GM13976 (cell line): ENCODE measurements around the gene TSSK2.

Experiments used
- DNase-seq: peaks from one replicate; pipeline ENCODE4 v3.0.0; 2012; ENCODE audit warnings: low spot score
- in situ Hi-C: fragments of 300-500 bp; cut with MboI; formaldehyde crosslinking; loops from one replicate; pipeline ENCODE4 v1.12.0; 2022; ENCODE audit warnings: low sequenced_read_pairs, mixed read lengths, inconsistent platforms; ENCODE audit not compliant: unreplicated experiment
- TF ChIP-seq, protein P1 (sequence below): IDR thresholded peaks from 2 replicates; pipeline ENCODE4 v1.5.1; 2012; ENCODE audit warnings: borderline replicate concordance, mild to moderate bottlenecking; ENCODE audit not compliant: insufficient read depth; ENCODE audit errors: extremely low read depth, missing control alignments, control extremely low read depth

TSSK2 gene

GRCh38 chr22:19115628-19116027 lies 15.5 kb upstream of the TSSK2 start:
- TF ChIP-seq, protein P1, sequence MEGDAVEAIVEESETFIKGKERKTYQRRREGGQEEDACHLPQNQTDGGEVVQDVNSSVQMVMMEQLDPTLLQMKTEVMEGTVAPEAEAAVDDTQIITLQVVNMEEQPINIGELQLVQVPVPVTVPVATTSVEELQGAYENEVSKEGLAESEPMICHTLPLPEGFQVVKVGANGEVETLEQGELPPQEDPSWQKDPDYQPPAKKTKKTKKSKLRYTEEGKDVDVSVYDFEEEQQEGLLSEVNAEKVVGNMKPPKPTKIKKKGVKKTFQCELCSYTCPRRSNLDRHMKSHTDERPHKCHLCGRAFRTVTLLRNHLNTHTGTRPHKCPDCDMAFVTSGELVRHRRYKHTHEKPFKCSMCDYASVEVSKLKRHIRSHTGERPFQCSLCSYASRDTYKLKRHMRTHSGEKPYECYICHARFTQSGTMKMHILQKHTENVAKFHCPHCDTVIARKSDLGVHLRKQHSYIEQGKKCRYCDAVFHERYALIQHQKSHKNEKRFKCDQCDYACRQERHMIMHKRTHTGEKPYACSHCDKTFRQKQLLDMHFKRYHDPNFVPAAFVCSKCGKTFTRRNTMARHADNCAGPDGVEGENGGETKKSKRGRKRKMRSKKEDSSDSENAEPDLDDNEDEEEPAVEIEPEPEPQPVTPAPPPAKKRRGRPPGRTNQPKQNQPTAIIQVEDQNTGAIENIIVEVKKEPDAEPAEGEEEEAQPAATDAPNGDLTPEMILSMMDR = peak; percentile 41
- in situ Hi-C loops = loop anchor here (10.0 kb wide), 1 partner anchor 61 kb away; no protein-coding TSS in a partner anchor
- no peak for DNase-seq

DNA sequence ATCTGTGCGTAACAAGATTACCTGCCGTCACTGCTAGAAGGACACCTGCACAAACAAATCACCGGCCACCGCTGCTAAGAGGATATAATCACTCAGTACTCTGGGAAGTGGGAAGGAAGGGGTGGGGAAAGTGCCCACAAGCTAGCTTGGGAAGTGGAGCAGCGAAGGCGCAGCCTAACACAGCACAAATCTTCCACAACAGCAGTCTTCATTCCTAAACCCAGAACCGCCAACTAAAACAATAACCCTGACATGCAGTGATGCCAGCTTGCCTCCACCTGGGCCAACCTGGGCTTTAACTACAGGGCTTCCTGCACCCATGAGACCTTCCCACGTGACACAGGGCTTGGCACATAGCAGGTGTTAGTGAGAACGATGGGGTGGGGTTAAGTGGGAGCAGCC lies 14.0 kb upstream of the TSSK2 start:
- no peak for DNase-seq
- in situ Hi-C loops = loop anchor here (10.0 kb wide), 1 partner anchor 62 kb away; no protein-coding TSS in a partner anchor
- TF ChIP-seq, protein P1 = no peak

- in situ Hi-C loops = loop anchor here (10.0 kb wide), 1 partner anchor 64 kb away; no protein-coding TSS in a partner anchor
- DNase-seq = no peak
Measured at GRCh38 chr22:19118329-19118880, 12.7 kb upstream of the TSSK2 start.

DNA sequence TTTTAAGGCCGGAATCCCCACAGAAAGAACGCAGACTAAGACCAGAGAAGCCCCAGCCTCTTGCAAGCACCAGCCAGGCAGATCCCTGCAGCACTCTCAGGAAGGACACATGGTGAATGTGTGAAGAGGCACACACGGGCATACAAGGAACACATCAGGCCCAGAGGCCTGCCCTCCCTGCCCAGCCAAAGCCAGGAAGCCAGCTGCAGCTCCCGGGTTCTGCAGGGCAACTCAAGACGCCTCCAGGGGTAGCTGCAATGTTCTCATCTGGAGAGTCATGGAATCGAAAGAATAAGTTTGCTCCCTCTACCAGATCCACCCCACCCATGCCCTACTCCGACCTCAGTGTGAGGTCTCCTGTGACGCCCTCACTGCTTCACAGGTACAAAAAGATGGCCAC lies 11.2 kb upstream of the TSSK2 start:
- DNase-seq = no peak
- in situ Hi-C loops = loop anchor here (10.0 kb wide), 1 partner anchor 65 kb away; no protein-coding TSS in a partner anchor
- TF ChIP-seq, protein P1 = no peak

More at GRCh38 chr22:19118329-19118880, 12.7 kb upstream of the TSSK2 start:
- TF ChIP-seq, protein P1 = no peak

- in situ Hi-C loops = no loop called here
- DNase-seq = no peak
- TF ChIP-seq, protein P1 = no peak
Measured at GRCh38 chr22:19120829-19121630, 10.1 kb upstream of the TSSK2 start.

GRCh38 chr22:19121631-19122142 lies 9.4 kb upstream of the TSSK2 start:
- in situ Hi-C loops = no loop called here
- TF ChIP-seq, protein P1 = no peak
- peak; percentile 60 for DNase-seq
